GM12878 (cell line): ENCODE measurements around the gene ACSM6. TPM values are rescaled to one million over a fixed set of nuclear protein-coding genes. Genes with fewer than 3 reads are reported as not detected.

Source experiments
- ATAC-seq: fragments of 200-7000 bp; cut with Tn5 transposase; 3 replicates; pipeline ENCODE4 v1.9.1; 2020; ENCODE audit warnings: mild to moderate bottlenecking, moderate library complexity
- BruUV-seq: library from RNA; stranded (reverse); fragments of 400-500 nt; replicated peaks from 2 replicates; lab custom pipeline; 2021; lab: Mats Ljungman, UMichigan
- CTCF ChIA-PET: fragments of 300-600 bp; sonication (Branson Sonifier 250); formaldehyde crosslinking; extraction: SDS; loops from one replicate; lab custom pipeline; 2021; ENCODE audit warnings: inconsistent platforms; lab: Yijun Ruan, JAX
- POLR2A ChIA-PET: fragments of 350-600 bp; formaldehyde crosslinking; extraction: SDS; loops from one replicate; lab custom pipeline; 2021; ENCODE audit warnings: inconsistent platforms; lab: Charles Lee
- RAD21 ChIA-PET: fragments of 300-600 bp; sonication (Branson Sonifier 250); formaldehyde crosslinking; loops from one replicate; lab custom pipeline; 2023; ENCODE audit warnings: antibody characterized with exemption; ENCODE audit not compliant: unreplicated experiment; lab: Charles Lee
- SMC1A ChIA-PET: fragments of 300-600 bp; sonication (Branson Sonifier 250); formaldehyde crosslinking; loops from one replicate; lab custom pipeline; 2023; ENCODE audit not compliant: unreplicated experiment, uncharacterized antibody; lab: Charles Lee
- DNase-seq: peaks from one replicate; pipeline ENCODE4 v3.0.0-alpha.2; 2011; ENCODE audit warnings: low read depth, low spot score
- FAIRE-seq: peaks from 3 replicates; lab custom pipeline; 2011; peaks lifted over from hg19 to GRCh38; lab: Jason Lieb, UNC
- H2AFZ ChIP-seq: 2 replicates; pipeline ENCODE4 v1.6.0; 2011; ENCODE audit warnings: low read depth, low read length, control low read depth; ENCODE audit not compliant: control insufficient read depth
- H3K27ac ChIP-seq: 2 replicates; pipeline ENCODE4 v1.5.1; 2011; ENCODE audit warnings: control low read depth; ENCODE audit not compliant: control insufficient read depth, insufficient read depth
- H3K27me3 ChIP-seq, 2 experiments: replicated peaks in 1 of 2; 2 replicates each; pipeline versions ENCODE4 v1.6.0 to v1.6.1; 2011; ENCODE audit warnings: low read length in 1 of 2; ENCODE audit not compliant: control insufficient read depth in 2 of 2, insufficient read depth in 2 of 2
- H3K36me3 ChIP-seq, 2 experiments: 2 replicates each; pipeline ENCODE4 v1.5.1; 2011; ENCODE audit warnings: low read length in 1 of 2; ENCODE audit not compliant: control insufficient read depth in 2 of 2, insufficient read depth in 2 of 2
- H3K4me1 ChIP-seq: 2 replicates; pipeline ENCODE4 v1.6.1; 2011; ENCODE audit warnings: mild to moderate bottlenecking, low read length, moderate library complexity, mixed read lengths; ENCODE audit not compliant: control insufficient read depth, insufficient read depth
- H3K4me2 ChIP-seq: 2 replicates; pipeline ENCODE4 v1.6.0; 2011; ENCODE audit warnings: control low read depth; ENCODE audit not compliant: control insufficient read depth, insufficient read depth
- H3K4me3 ChIP-seq: fragments of 200-600 bp; sonication (generic); 2 replicates; pipeline ENCODE4 v1.5.1; 2016
- H3K79me2 ChIP-seq: 2 replicates; pipeline ENCODE4 v1.6.0; 2011; ENCODE audit warnings: low read length; ENCODE audit not compliant: control insufficient read depth, insufficient read depth
- H3K9ac ChIP-seq: 2 replicates; pipeline ENCODE4 v1.8.0; 2011; ENCODE audit warnings: low read length, control low read depth, mixed read lengths; ENCODE audit not compliant: control insufficient read depth, insufficient read depth
- H3K9me3 ChIP-seq: replicated peaks from 3 replicates; pipeline ENCODE4 v1.5.1; 2011; ENCODE audit warnings: mild to moderate bottlenecking, low read length; ENCODE audit not compliant: control insufficient read depth, insufficient read depth
- H4K20me1 ChIP-seq: 2 replicates; pipeline ENCODE4 v1.6.0; 2011; ENCODE audit not compliant: control insufficient read depth, insufficient read depth
- BCL3 ChIP-seq: IDR thresholded peaks from 2 replicates; pipeline ENCODE4 v1.6.1; 2011; ENCODE audit warnings: borderline replicate concordance, low read depth, mild to moderate bottlenecking, moderate library complexity, low read length; ENCODE audit not compliant: insufficient read depth, poor library complexity, severe bottlenecking
- BCLAF1 ChIP-seq: fragments of 450-650 bp; IDR thresholded peaks from 2 replicates; pipeline ENCODE4 v1.6.1; 2017; ENCODE audit warnings: antibody characterized with exemption, mild to moderate bottlenecking, moderate library complexity
- BHLHE40 ChIP-seq, 2 experiments: fragments of 450-650 bp in 1 of 2; IDR thresholded peaks; 2 replicates each; pipeline ENCODE4 v1.6.1; 2011 to 2017; ENCODE audit warnings: low read depth in 2 of 2, borderline replicate concordance in 1 of 2, improper control_type of control experiment in 1 of 2, low read length in 1 of 2, mild to moderate bottlenecking in 1 of 2
- CTCF ChIP-seq, 3 experiments: IDR thresholded peaks in 2 of 3; conservative IDR thresholded peaks in 1 of 3; 2 replicates each; pipeline ENCODE4 v1.5.1; 2011; ENCODE audit warnings: low read depth in 3 of 3, low read length in 3 of 3, mild to moderate bottlenecking in 3 of 3, control low read depth in 2 of 3, moderate library complexity in 2 of 3, inconsistent platforms in 1 of 3, mixed read lengths in 1 of 3; ENCODE audit not compliant: control insufficient read depth in 2 of 3, insufficient read depth in 1 of 3; ENCODE audit errors: extremely low read depth in 1 of 3
- EGR1 ChIP-seq, 2 experiments: IDR thresholded peaks; 1 replicate in 1 of 2; 2 replicates in 1 of 2; pipeline ENCODE4 v1.6.1; 2011 to 2012; ENCODE audit warnings: low read depth in 2 of 2, low read length in 2 of 2, borderline replicate concordance in 1 of 2, mild to moderate bottlenecking in 1 of 2, moderate library complexity in 1 of 2
- ESRRA ChIP-seq: IDR thresholded peaks from 2 replicates; pipeline ENCODE4 v1.6.1; 2012; ENCODE audit warnings: mild to moderate bottlenecking, low read length, improper control_type of control experiment
- IKZF2 ChIP-seq, 2 experiments: fragments of 450-650 bp; IDR thresholded peaks; 2 replicates each; pipeline ENCODE4 v1.6.1; 2017; ENCODE audit warnings: mild to moderate bottlenecking in 2 of 2, moderate library complexity in 2 of 2
- RAD51 ChIP-seq: fragments of 450-650 bp; IDR thresholded peaks from 2 replicates; pipeline ENCODE4 v1.6.1; 2016; ENCODE audit warnings: moderate library complexity, mild to moderate bottlenecking, inconsistent platforms
- SRF ChIP-seq, 2 experiments: IDR thresholded peaks; 2 replicates each; pipeline ENCODE4 v1.6.1; 2011; ENCODE audit warnings: low read depth in 2 of 2, low read length in 2 of 2, mild to moderate bottlenecking in 1 of 2, moderate library complexity in 1 of 2
- ZNF24 ChIP-seq: fragments of 450-650 bp; IDR thresholded peaks from 2 replicates; pipeline ENCODE4 v1.6.1; 2017; ENCODE audit warnings: antibody characterized with exemption, mild to moderate bottlenecking
- WGBS: methylation state at CpG from one replicate; pipeline ENCODE4 v1.1.6; 2016; ENCODE audit warnings: low lambda C conversion rate; ENCODE audit not compliant: insufficient replicate concordance, insufficient coverage; ENCODE audit errors: missing lambda C conversion rate; 5-methylcytosine and 5-hydroxymethylcytosine counted together
- in situ Hi-C: fragments of 300-500 bp; cut with MboI; formaldehyde crosslinking; loops from 9 replicates; pipeline ENCODE4 v1.14.3; 2018; ENCODE audit warnings: mixed read lengths
- intact Hi-C: fragments of 100-400 bp; cut with micrococcal nuclease; formaldehyde crosslinking; loops from one replicate; pipeline ENCODE4 v1.14.2; 2022; ENCODE audit not compliant: unreplicated experiment
- polyA plus RNA-seq, 11 experiments: library from polyadenylated mRNA; depleted of rRNA in 4 of 11; unstranded in 6 of 11; stranded (reverse) in 5 of 11; fragments of >200 nt; fragmentation: Nextera tagmentation in 4 of 11; fragmentation: Illumina TruSeq in 1 of 11; extraction: Ambion mirVana in 4 of 11; extraction: Trizol in 1 of 11; gene quantifications; 1 replicate in 1 of 11; 2 replicates in 10 of 11; pipeline versions ENCODE4 v1.2.1 to v1.2.3, GENCODE V29; 2011 to 2016; ENCODE audit warnings: inconsistent platforms in 2 of 11, missing spikeins in 2 of 11, low read depth in 1 of 11
- total RNA-seq, 4 experiments: library from RNA; depleted of rRNA in 3 of 4; stranded (reverse); fragments of >200 nt in 3 of 4; fragmentation: Illumina TruSeq in 1 of 4; extraction: Trizol in 1 of 4; gene quantifications; 2 replicates each; pipeline versions ENCODE4 v1.2.1 to v1.2.3, GENCODE V29; 2013 to 2021

The ACSM6 gene
- total and polyA plus RNA-seq, 10 of the 15 experiments (the other 5 are each of a cell fraction or from before 2014, with no cell fraction given): 0.06 to 0.21 (median 0.20) TPM; not detected in 7

GRCh38 chr10:95273393-95274312 is 79.6 kb downstream of the ACSM6 start:
- WGBS: 86% methylated on average over 13 of the region's 13 CpGs
- no peak overlapping the region for H3K9ac ChIP-seq
- peaks cover 13 to 32% of the 10 kb centered on the region in 2 experiments for H3K36me3 ChIP-seq
- ChIA-PET POLR2A (interaction anchor here (1.3 kb wide), 1 partner anchor 22 kb away, joined by 4 read pairs; no protein-coding TSS in a partner anchor), RAD21 (no interaction called here), CTCF (interaction anchor here (0.7 to 16.6 kb wide), 5 partner anchors 26 to 91 kb away, joined by 3 to 176 read pairs (median 4); no protein-coding TSS in a partner anchor), SMC1A (interaction anchor here (1.0 to 1.8 kb wide), 5 partner anchors 13 to 115 kb away, joined by 3 to 5 read pairs (median 3); no protein-coding TSS in a partner anchor)
- peaks cover 10% of the 10 kb centered on the region for H4K20me1 ChIP-seq
- in situ Hi-C loops (no loop called here), intact Hi-C loops (no loop called here)
- peaks cover 9% of the 10 kb centered on the region; the same call in 1 of the 2 replicates for H3K4me1 ChIP-seq
- H3K27me3 ChIP-seq: no peaks in the 10 kb centered on the region
- no peak overlapping the region for H3K4me3 ChIP-seq
- no peak for ATAC-seq
- no peak for FAIRE-seq
- peaks cover 81% of the 10 kb centered on the region for H3K79me2 ChIP-seq
- no peak overlapping the region for H2AFZ ChIP-seq
- no peak overlapping the region for H3K4me2 ChIP-seq
- DNase-seq: no peak
- no peaks in the 10 kb centered on the region; the same call in 2 of the 3 replicates for H3K9me3 ChIP-seq
- H3K27ac ChIP-seq: no peak overlapping the region
- BruUV-seq: TSS peak; percentile 20
- TF ChIP-seq BCL3 (no peak), CTCF (IDR thresholded peaks at IDR 0.05 in 2 of 3, conservative IDR thresholded peaks at IDR 0.05 in 1 of 3; ENCODE audit: control insufficient read depth in 2 of 3, extremely low read depth in 1 of 3, insufficient read depth in 1 of 3, low read depth in 3 of 3, low read length in 3 of 3) (no peak), ZNF24 (no peak), SRF (IDR thresholded peaks at IDR 0.05; ENCODE audit: low read depth in 2 of 2, low read length in 2 of 2) (no peak), RAD51 (no peak), BHLHE40 (IDR thresholded peaks at IDR 0.05; ENCODE audit: borderline replicate concordance in 1 of 2, low read depth in 2 of 2, low read length in 1 of 2) (no peak), EGR1 (IDR thresholded peaks at IDR 0.05; ENCODE audit: borderline replicate concordance in 1 of 2, low read depth in 2 of 2, low read length in 2 of 2) (no peak), ESRRA (no peak), IKZF2 (IDR thresholded peaks at IDR 0.05) (no peak), BCLAF1 (no peak)
